NCI-H1436 treated with DMSO at 0.1 percent for 48 hours (cell line): ENCODE measurements around the gene KPTN.

Experiments
- DNase-seq: peaks from one replicate; lab custom pipeline; 2025; lab: John Stamatoyannopoulos, UW

KPTN gene

DNA sequence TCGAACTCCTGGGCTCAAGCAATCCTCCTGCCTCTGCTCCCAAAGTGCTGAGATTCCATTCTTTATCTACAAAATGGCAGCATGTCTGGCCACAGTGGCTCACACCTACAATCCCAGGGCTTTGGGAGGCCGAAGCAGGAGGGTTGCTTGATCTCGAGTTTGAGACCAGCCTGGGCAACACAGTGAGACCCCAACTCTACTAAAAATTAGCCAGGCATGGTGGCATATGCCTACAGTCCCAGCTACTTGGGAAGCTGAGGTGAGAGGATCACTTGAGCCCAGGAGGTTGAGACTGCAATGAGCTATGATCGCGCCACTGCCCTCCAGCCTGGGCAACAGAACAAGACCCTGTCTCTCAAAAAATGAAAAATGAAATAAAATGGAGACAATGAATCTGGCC is 24.7 kb upstream of the KPTN start:
- no peak for DNase-seq

- no peak for DNase-seq
Measured at GRCh38 chr19:47507924-47508553, 24.0 kb upstream of the KPTN start.

- no peak for DNase-seq
Measured at GRCh38 chr19:47507012-47507411, 23.0 kb upstream of the KPTN start.

DNA sequence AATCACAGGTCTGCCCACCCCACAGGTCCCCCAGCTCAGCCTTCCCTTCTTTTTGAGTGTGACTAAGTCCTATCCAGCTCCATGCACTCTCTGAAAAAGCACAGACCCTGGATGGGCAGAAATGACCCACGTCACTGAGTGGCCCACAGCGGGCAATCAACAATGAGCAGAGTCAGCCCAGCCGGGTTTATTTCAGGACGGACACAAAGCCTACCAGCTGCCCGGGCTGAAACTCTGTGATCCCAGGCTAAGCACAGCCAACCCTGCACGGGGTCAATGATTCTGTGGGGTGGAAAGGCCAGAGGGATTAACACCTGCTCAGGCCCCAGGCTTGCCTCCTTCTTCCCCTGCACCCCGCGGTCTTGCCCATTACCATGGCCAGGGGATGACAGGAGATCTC is 22.4 kb upstream of the KPTN start:
- DNase-seq = no peak

GRCh38 chr19:47505506-47505905 is 21.5 kb upstream of the KPTN start:
- DNase-seq = no peak

- DNase-seq = no peak
Measured at GRCh38 chr19:47503826-47504150, 19.8 kb upstream of the KPTN start.

DNA sequence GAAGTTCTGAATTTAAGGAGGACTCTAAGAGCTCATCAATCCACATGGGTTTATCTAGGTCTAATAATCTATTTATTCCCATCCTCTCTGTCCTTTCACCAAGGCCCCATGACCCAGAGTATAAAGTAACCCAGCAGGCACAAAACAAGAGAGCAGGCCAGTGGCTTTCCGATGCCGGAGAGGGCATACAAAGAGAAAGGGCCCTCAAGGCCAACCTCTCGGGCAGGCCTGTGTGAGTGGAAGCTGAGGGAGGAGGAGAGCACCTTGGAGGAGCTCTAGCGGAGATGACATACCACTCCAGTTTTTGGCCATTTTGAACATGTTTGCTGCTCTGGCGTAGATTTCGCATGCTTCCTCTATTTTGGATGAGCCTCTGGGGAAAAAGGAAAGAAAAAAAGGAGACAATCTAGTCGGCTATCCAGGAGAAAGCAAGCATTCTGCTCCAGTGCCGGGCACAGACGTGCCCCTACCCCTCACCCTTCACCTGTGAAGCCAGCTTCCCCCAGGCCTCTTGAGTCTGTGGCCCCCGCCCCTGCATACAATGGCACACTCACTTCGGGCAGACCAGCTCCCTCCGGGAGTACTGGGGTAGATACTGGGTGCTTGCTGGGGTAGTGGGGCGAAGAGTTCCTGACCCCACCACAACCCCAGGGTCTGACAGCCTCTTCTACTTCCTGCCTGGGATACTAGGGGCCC is 19.3 kb upstream of the KPTN start:
- no peak for DNase-seq

DNA sequence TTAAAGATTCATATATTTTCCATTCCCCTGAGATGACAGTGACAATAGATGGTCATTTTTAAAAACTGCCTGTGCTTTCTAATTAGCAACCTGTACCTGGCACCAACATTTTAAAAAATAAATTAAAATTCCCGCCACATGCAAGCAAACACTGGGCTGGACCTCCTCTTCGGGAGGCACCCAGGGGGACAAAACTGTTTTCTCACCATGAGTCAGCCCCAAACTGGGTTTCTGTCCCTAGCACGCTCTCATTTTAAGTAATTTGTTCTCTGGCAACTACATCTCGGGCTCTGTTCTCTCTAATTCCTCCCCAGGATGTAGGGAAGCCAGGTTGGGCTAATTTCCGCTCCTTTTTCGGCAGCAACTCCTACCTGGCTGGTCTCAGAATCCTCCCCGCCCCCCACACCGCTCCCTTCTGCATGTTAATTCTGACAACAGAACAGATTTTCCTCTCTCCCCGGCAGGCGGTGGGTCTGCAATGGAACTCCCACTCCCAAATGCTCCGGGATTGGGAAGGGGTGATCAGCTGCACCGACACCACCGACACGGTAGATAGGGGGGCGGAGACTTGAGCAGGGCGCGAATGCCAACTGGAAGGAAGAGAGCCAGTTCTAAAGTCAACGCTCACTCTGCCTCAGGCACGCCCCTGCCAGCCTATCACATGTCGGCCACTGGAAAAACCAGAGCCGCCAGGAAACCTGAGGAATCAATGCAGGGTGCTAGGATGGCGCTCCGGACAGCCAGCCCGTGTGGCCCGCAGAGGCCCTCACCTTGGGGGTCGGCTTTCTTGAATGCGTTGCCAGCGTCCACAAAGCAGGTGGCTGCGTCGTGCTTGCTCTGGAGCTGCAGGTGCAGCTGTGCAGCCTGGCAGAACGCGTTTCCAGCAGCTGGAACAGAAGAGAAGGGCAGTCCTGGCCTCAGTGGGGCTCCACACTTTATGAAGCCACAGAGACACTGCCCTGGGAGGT is 16.1 kb upstream of the KPTN start:
- DNase-seq = no peak

DNA sequence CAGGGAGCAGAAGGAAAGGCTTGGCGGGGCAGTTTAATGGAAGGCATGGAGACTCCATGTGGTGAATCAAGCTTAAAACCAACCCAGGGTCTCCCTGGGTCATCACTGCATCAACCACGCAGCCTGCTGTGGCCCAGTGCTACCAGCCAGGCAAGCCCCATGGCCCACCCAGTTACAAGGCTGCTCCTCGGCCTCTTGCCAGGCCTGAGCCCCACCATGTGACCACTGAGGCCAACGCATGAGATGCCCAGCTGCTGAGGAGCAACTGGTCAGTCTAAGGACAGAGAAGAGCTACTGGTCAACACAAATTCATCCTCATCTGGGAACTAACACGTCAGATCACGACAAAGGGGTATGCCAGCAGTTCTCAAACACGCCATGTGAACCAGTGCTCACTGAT is 15.4 kb upstream of the KPTN start:
- no peak for DNase-seq

DNA sequence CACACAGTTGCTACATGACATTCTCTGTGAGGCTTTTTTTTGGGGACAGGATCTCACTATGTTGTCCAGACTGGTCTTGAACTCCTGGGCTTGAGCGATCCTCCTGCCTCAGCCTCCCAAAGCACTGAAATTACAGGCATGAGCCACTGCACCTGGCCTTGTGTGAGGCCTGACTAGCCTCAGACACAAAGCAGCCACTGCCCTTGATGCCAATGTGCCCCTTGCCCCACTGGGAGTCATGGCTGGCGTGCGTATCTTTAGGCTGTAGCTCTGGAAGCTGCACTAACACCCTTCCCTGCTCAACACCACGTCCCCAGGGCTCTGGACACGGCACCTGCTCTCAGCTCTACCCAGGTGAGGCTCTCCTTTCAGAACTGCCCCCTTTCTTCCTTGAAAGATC is 14.5 kb upstream of the KPTN start:
- no peak for DNase-seq

- no peak for DNase-seq
Measured at GRCh38 chr19:47497821-47498520, 14.0 kb upstream of the KPTN start.

DNA sequence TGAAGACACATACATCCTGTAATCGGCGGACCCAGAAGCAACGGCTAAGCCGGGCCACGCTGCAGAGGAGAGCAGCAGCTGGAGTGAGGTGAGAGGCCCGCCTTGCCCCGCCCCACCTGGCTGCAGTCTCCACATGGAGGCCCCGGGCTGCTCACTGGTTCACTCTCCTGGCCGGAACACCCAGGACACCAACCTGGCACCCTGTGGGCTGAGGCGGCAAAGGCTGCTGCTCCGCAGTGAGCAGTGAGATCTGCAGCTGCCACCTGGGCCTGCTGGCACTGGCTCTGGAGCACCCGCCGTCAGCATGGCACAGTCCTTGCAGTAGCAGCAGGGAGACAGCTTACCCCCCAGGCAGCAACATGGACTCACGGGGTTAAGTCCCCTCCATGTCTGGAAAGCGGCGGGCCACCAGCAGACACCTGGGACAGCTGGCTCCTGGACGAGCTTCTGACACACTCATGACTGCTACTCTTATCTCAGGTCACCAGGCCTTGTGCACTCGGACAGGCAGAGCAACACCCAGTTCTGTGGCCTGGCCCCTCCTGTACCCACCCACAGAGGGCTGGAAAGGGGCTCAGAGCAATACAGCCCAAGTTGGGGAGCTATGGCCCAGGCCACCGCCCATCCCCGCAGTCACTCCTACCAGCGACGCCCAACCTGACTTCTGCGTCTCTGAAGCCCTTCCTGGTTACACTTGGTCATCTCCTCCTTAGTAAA is 13.2 kb upstream of the KPTN start:
- no peak for DNase-seq

GRCh38 chr19:47495478-47496372 is 11.7 kb upstream of the KPTN start:
- DNase-seq = no peak

GRCh38 chr19:47494729-47495128 is 10.7 kb upstream of the KPTN start:
- no peak for DNase-seq

DNA sequence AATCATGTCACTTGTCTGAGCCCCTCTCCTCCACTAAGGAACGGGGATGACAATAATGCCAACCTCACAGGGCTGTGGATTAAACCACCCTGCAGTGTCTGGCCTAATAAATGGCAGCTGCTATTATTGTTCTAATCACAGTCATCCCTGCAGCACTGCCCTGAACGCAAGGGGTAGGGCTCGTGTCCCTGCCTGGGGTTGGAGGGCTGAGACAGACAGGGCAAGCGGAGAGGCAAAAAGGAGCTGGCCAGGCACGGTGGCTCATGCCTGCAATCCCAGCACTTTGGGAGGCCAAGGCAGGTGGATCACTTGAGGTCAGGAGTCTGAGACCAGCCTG is 10.2 kb upstream of the KPTN start:
- no peak for DNase-seq

GRCh38 chr19:47493378-47494210 is 9.6 kb upstream of the KPTN start:
- no peak for DNase-seq

- DNase-seq = no peak
Measured at GRCh38 chr19:47492571-47493377, 8.8 kb upstream of the KPTN start.

GRCh38 chr19:47492137-47492533 is 8.1 kb upstream of the KPTN start:
- DNase-seq = no peak
